Measurements from ENCODE around the gene IL9R. TPM values are rescaled to one million over a fixed set of nuclear protein-coding genes. Genes with fewer than 3 reads are reported as not detected.

Gene IL9R, protein sequence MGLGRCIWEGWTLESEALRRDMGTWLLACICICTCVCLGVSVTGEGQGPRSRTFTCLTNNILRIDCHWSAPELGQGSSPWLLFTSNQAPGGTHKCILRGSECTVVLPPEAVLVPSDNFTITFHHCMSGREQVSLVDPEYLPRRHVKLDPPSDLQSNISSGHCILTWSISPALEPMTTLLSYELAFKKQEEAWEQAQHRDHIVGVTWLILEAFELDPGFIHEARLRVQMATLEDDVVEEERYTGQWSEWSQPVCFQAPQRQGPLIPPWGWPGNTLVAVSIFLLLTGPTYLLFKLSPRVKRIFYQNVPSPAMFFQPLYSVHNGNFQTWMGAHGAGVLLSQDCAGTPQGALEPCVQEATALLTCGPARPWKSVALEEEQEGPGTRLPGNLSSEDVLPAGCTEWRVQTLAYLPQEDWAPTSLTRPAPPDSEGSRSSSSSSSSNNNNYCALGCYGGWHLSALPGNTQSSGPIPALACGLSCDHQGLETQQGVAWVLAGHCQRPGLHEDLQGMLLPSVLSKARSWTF
- 0.16 TPM in 2 of 3 replicates, not detected in the other for total RNA-seq

DNA sequence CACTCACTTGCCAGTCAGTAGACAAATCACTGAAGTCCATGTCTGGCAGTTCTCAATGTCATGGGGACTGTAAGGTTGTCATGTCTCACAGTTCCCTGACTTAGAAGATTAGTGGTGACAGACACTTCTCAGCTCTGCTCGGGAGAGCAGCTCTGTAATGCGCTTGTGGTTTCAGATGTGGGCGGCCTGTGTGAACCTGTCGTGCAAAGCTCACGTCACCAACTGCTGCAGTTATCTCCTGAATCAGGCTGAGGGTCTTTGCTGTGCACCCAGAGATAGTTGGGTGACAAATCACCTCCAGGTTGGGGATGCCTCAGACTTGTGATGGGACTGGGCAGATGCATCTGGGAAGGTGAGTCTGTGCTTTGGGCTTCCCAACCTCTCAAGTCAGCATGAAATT is at the start of gene IL9R:
Gene IL9R, plus strand, starts transcription at position 261 of the 400 bp plus-strand sequence. Its CDS starts 64 bp downstream, at position 325.
- no peak within 1 kb of the TSS for H3K27ac Mint-ChIP-seq
- TF ChIP-seq, protein P1, sequence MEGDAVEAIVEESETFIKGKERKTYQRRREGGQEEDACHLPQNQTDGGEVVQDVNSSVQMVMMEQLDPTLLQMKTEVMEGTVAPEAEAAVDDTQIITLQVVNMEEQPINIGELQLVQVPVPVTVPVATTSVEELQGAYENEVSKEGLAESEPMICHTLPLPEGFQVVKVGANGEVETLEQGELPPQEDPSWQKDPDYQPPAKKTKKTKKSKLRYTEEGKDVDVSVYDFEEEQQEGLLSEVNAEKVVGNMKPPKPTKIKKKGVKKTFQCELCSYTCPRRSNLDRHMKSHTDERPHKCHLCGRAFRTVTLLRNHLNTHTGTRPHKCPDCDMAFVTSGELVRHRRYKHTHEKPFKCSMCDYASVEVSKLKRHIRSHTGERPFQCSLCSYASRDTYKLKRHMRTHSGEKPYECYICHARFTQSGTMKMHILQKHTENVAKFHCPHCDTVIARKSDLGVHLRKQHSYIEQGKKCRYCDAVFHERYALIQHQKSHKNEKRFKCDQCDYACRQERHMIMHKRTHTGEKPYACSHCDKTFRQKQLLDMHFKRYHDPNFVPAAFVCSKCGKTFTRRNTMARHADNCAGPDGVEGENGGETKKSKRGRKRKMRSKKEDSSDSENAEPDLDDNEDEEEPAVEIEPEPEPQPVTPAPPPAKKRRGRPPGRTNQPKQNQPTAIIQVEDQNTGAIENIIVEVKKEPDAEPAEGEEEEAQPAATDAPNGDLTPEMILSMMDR (IDR thresholded peaks at IDR 0.05; ENCODE audit: unreplicated experiment), result no peak
- H3K9me3 Mint-ChIP-seq, result peaks cover 20% of the 10 kb centered on the region
- no peak within 1 kb of the TSS for H3K4me3 Mint-ChIP-seq
- no peaks in the 10 kb centered on the region for H3K4me1 Mint-ChIP-seq
- H3K27me3 Mint-ChIP-seq (ENCODE audit: low read depth), result no peaks in the 10 kb centered on the region
- H3K36me3 Mint-ChIP-seq, result no peaks in the 10 kb centered on the region
- no peak for DNase-seq (ENCODE audit: low spot score in 2 of 2, unreplicated experiment in 2 of 2)

DNA sequence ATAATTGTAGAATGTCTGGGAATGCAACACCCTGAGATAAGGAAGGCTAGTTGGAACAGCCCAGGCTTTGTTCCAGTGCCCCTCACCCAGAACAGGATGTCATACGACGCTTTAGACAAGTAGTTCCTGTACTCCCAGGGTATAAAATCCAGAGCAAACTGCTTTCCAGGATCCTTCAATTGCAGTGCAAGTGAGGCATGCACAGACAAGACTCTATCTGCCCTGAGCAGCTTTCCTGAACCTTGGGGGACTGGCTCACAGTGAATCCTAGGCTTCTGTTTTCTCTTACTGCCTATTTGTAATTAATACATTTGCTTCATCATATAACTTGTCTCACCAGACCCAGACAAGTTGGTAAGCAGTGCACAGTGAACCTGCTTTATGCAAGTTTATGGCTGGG is 48.4 kb upstream of the IL9R start:
- H3K4me3 Mint-ChIP-seq, result no peak overlapping the region
- no peaks in the 10 kb centered on the region for H3K4me1 Mint-ChIP-seq
- peaks cover 9% of the 10 kb centered on the region for H3K36me3 Mint-ChIP-seq
- DNase-seq (ENCODE audit: low spot score in 2 of 2, unreplicated experiment in 2 of 2), result no peak
- no peak overlapping the region for H3K27ac Mint-ChIP-seq
- TF ChIP-seq, protein P1 (IDR thresholded peaks at IDR 0.05; ENCODE audit: unreplicated experiment), result no peak
- H3K9me3 Mint-ChIP-seq, result peaks cover 16% of the 10 kb centered on the region
- H3K27me3 Mint-ChIP-seq (ENCODE audit: low read depth), result no peaks in the 10 kb centered on the region

DNA sequence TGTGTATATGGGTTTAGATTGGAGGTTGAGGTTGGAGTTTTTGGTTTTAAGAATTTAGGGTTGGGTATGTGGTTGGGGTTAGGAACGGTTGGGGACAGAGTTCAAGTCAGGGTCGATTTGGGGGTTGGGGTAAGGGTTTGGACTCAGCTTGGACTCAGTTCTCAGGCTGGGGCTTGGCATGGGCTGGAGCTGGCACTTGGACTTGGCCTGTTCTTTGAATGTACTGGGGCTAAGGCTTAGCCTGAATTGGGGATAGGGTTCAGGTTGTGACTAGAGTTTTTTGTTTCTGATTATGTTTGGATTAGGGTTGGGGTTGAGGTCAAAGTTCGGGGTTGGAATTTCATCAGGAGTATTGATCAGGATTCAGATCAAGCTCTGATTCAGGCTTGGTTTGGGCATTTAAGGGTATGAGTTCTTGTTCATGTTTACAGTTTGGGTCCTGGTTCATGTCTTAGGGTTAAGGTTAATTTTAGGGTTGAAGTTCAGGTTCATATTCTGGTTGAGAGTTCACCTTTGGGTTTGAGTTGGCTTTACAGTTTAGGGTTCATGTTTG is 46.2 kb upstream of the IL9R start:
- Mint-ChIP-seq H3K4me1 (no peaks in the 10 kb centered on the region), H3K27me3 (ENCODE audit: low read depth) (no peaks in the 10 kb centered on the region), H3K27ac (no peak overlapping the region), H3K36me3 (no peaks in the 10 kb centered on the region), H3K4me3 (no peak overlapping the region), H3K9me3 (peaks cover 8% of the 10 kb centered on the region)
- no peak for DNase-seq (ENCODE audit: low spot score in 2 of 2, unreplicated experiment in 2 of 2)
- TF ChIP-seq, protein P1 (IDR thresholded peaks at IDR 0.05; ENCODE audit: unreplicated experiment), result no peak

DNA sequence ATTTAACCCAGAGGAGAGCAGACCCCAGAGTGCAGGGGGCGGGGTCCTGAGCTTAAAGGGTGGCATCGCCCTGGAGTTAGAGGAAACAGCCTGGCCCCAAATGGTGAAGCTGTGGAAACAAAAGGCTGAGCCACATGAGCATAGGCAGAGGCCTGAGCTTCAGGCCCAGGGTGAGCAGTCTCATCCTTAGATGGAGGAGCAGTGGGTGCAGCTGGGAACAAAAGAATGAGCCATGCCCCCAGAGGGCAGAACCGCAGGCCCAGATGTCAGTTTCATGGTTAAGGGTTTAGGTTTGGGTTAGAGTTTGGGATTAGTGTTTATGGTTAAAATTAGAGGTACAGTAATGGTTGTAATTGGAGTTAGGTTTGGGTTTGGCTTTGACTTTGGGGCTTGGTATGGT is 44.4 kb upstream of the IL9R start:
- peaks cover 7% of the 10 kb centered on the region for H3K9me3 Mint-ChIP-seq
- no peak overlapping the region for H3K27ac Mint-ChIP-seq
- no peak overlapping the region for H3K4me3 Mint-ChIP-seq
- DNase-seq (ENCODE audit: low spot score in 2 of 2, unreplicated experiment in 2 of 2), result no peak
- H3K27me3 Mint-ChIP-seq (ENCODE audit: low read depth), result no peaks in the 10 kb centered on the region
- H3K4me1 Mint-ChIP-seq, result peaks cover 11% of the 10 kb centered on the region
- TF ChIP-seq, protein P1 (IDR thresholded peaks at IDR 0.05; ENCODE audit: unreplicated experiment), result no peak
- H3K36me3 Mint-ChIP-seq, result no peaks in the 10 kb centered on the region

DNA sequence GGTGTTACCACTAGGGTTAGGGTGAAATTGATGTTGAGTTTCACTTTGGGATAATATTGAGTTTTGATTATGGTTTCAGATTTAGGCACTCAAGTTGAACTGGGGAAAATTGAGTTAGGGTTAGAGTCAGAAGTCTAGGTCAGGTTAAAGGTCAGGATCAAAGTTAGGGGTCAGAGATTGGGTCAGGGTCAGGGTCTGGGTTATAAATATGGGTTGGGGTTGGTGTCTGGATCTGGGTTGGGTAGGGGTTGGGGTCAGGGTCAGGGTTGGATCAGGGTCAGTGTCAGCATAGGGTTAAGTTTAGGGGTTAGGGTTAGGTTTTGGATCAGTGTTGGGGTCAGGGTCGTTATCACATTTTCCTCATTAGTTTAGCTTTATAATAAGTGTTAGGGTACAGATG is 42.7 kb upstream of the IL9R start:
- Mint-ChIP-seq H3K9me3 (peaks cover 7% of the 10 kb centered on the region), H3K27me3 (ENCODE audit: low read depth) (no peaks in the 10 kb centered on the region), H3K4me3 (no peak overlapping the region), H3K36me3 (no peaks in the 10 kb centered on the region), H3K4me1 (peaks cover 14% of the 10 kb centered on the region), H3K27ac (no peak overlapping the region)
- DNase-seq (ENCODE audit: low spot score in 2 of 2, unreplicated experiment in 2 of 2), result no peak
- TF ChIP-seq, protein P1 (IDR thresholded peaks at IDR 0.05; ENCODE audit: unreplicated experiment), result no peak
